HepG2 (cell line): ENCODE measurements around the gene GMCL2.

Experiments used
- CTCF ChIP-seq: sonication (generic); formaldehyde crosslinking; IDR thresholded peaks from 2 replicates; pipeline ENCODE4 v1.5.0; 2020; ENCODE audit warnings: mild to moderate bottlenecking, missing genetic modification reagents, moderate library complexity
- ESRRA ChIP-seq: sonication (generic); formaldehyde crosslinking; IDR thresholded peaks from 2 replicates; pipeline ENCODE4 v1.5.1; 2020; ENCODE audit warnings: mild to moderate bottlenecking, low read depth, missing genetic modification reagents
- FOSL1 ChIP-seq: sonication (generic); formaldehyde crosslinking; IDR thresholded peaks from 2 replicates; pipeline ENCODE4 v1.9.0; 2021; ENCODE audit warnings: missing genetic modification reagents, borderline replicate concordance
- HIVEP1 ChIP-seq: sonication (generic); formaldehyde crosslinking; IDR thresholded peaks from 2 replicates; pipeline ENCODE4 v1.4.0; 2020; ENCODE audit warnings: mild to moderate bottlenecking, missing genetic modification reagents
- MATR3 ChIP-seq: sonication (generic); formaldehyde crosslinking; IDR thresholded peaks from 2 replicates; pipeline ENCODE4 v1.4.0; 2020; ENCODE audit warnings: missing genetic modification reagents
- NCOA1 ChIP-seq: sonication (generic); formaldehyde crosslinking; IDR thresholded peaks from 2 replicates; pipeline ENCODE4 v1.9.0; 2021; ENCODE audit warnings: missing genetic modification reagents
- POLR2AphosphoS5 ChIP-seq: IDR thresholded peaks from 2 replicates; pipeline ENCODE4 v1.6.1; 2012; ENCODE audit warnings: low read depth, low read length
- POLR2G ChIP-seq: fragments of 200-400 bp; formaldehyde crosslinking; IDR thresholded peaks from 2 replicates; pipeline ENCODE4 v1.6.1; 2018; ENCODE audit warnings: mild to moderate bottlenecking, low read depth, low read length, moderate library complexity
- REPIN1 ChIP-seq: sonication (generic); formaldehyde crosslinking; IDR thresholded peaks from 2 replicates; pipeline ENCODE4 v1.8.0; 2022; ENCODE audit warnings: missing genetic modification reagents, low read depth, mild to moderate bottlenecking, borderline replicate concordance
- RXRA ChIP-seq: sonication (generic); formaldehyde crosslinking; IDR thresholded peaks from 2 replicates; pipeline ENCODE4 v1.5.1; 2020; ENCODE audit warnings: missing genetic modification reagents
- SCMH1 ChIP-seq: sonication (generic); formaldehyde crosslinking; IDR thresholded peaks from 2 replicates; pipeline ENCODE4 v1.9.0; 2021; ENCODE audit warnings: missing genetic modification reagents, mild to moderate bottlenecking, borderline replicate concordance
- ZNF30 ChIP-seq: sonication (generic); formaldehyde crosslinking; IDR thresholded peaks from 2 replicates; pipeline ENCODE4 v1.5.0; 2020; ENCODE audit warnings: mild to moderate bottlenecking, missing genetic modification reagents
- ZNF510 ChIP-seq: sonication (generic); formaldehyde crosslinking; IDR thresholded peaks from 2 replicates; pipeline ENCODE4 v1.4.0; 2020; ENCODE audit warnings: low read depth, mild to moderate bottlenecking, missing genetic modification reagents
- TF ChIP-seq, protein P1 (sequence below): sonication (generic); formaldehyde crosslinking; IDR thresholded peaks from 2 replicates; pipeline ENCODE4 v1.5.1; 2020; ENCODE audit warnings: missing genetic modification reagents, mild to moderate bottlenecking, borderline replicate concordance

DNA sequence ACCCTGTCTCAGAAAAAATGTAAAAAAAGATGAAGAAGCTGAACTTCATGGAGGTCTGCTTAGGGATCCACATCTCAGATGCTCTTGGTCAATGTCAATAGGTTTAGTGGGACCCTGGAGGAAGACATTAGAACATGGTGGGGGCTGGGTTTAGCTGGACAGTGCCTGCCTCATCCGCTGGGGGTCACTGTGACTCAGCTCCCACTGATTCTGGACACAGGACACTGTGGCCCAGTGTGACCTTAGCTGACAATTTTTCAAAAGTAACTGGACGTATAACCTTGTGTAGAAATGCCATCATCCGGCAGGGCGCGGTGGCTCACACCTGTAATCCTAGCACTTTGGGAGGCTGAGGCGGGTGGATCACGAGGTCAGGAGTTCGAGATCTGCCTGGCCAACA is 9.8 kb upstream of the GMCL2 start:
- TF ChIP-seq FOSL1 (no peak), POLR2AphosphoS5 (no peak), NCOA1 (CRISPR knock-in tag) (no peak), ZNF30 (CRISPR knock-in tag) (no peak), ESRRA (CRISPR knock-in tag) (no peak), HIVEP1 (CRISPR knock-in tag) (no peak), CTCF (CRISPR knock-in tag) (peak; percentile 70), ZNF510 (CRISPR knock-in tag) (no peak), RXRA (CRISPR knock-in tag) (peak; percentile 51; the same call in 1 of the 2 replicates), MATR3 (CRISPR knock-in tag) (no peak), SCMH1 (CRISPR knock-in tag) (no peak), REPIN1 (CRISPR knock-in tag) (no peak), POLR2G (no peak)
- TF ChIP-seq, protein P1, sequence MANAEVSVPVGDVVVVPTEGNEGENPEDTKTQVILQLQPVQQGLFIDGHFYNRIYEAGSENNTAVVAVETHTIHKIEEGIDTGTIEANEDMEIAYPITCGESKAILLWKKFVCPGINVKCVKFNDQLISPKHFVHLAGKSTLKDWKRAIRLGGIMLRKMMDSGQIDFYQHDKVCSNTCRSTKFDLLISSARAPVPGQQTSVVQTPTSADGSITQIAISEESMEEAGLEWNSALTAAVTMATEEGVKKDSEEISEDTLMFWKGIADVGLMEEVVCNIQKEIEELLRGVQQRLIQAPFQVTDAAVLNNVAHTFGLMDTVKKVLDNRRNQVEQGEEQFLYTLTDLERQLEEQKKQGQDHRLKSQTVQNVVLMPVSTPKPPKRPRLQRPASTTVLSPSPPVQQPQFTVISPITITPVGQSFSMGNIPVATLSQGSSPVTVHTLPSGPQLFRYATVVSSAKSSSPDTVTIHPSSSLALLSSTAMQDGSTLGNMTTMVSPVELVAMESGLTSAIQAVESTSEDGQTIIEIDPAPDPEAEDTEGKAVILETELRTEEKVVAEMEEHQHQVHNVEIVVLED, result no peak
